ENCODE data around the gene AP4E1.

The AP4E1 gene

DNA sequence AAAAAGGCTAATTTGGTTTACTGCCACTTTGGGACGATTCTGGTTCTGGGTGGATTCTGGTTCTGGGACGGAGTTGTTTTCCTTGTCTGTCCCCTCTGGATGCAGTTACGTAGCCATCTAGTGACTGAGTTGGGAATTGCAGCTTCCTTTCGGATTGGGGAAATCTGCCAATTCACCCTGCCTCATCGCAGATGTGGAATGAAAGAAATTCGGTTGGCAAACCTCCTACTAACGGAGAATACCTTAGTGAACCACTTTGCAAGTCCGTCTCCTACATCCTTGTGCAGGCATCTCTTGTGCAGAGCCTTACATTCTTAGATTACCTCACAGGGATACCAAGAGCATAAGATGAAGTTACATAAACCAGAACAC is 31.5 kb upstream of the AP4E1 start:
- H3K79me2 ChIP-seq (ENCODE audit: low read length), result no peaks in the 10 kb centered on the region
- peak overlapping the region; percentile 24; the same call in 1 of the 2 replicates for H3K9ac ChIP-seq (ENCODE audit: low read length)
- TF ChIP-seq EZH2 (optimal IDR thresholded peaks at IDR 0.05; ENCODE audit: low read depth, low read length) (no peak), EZH2phosphoT487 (IDR thresholded peaks at IDR 0.05; ENCODE audit: low read length) (no peak), CTCF (IDR thresholded peaks at IDR 0.05; ENCODE audit: low read length) (peak; percentile 96)
- no peaks in the 10 kb centered on the region for H3K9me3 ChIP-seq (replicated peaks; ENCODE audit: insufficient read depth, low read length)
- H3K27me3 ChIP-seq (replicated peaks; ENCODE audit: insufficient read depth, low read length), result no peaks in the 10 kb centered on the region
- H3K4me3 ChIP-seq (ENCODE audit: low read length), result peak overlapping the region; percentile 65
- peaks cover 22% of the 10 kb centered on the region for H3F3A ChIP-seq (ENCODE audit: insufficient read depth, low read length)
- peaks cover 35% of the 10 kb centered on the region for H3K4me1 ChIP-seq (ENCODE audit: low read length)
- no peaks in the 10 kb centered on the region for H3K36me3 ChIP-seq (replicated peaks; ENCODE audit: insufficient read depth, low read length)
- DNase-seq, result peak; percentile 76
- H3K27ac ChIP-seq (ENCODE audit: low read length), result no peak overlapping the region
- peak overlapping the region; percentile 74 for H2AFZ ChIP-seq (ENCODE audit: low read length)
- H3K9me2 ChIP-seq (replicated peaks; ENCODE audit: insufficient read depth, low read length), result no peaks in the 10 kb centered on the region
- no peaks in the 10 kb centered on the region for H4K20me1 ChIP-seq (ENCODE audit: insufficient read depth, low read length)
- H3K4me2 ChIP-seq (ENCODE audit: low read depth, low read length), result peak overlapping the region; percentile 73

GRCh38 chr15:50879016-50879617 is 29.4 kb upstream of the AP4E1 start:
- DNase-seq, result peak; percentile 84
- Histone ChIP-seq H3F3A (ENCODE audit: insufficient read depth, low read length) (peaks cover 22% of the 10 kb centered on the region), H3K9me2 (replicated peaks; ENCODE audit: insufficient read depth, low read length) (no peaks in the 10 kb centered on the region), H3K9me3 (replicated peaks; ENCODE audit: insufficient read depth, low read length) (no peaks in the 10 kb centered on the region), H3K27me3 (replicated peaks; ENCODE audit: insufficient read depth, low read length) (no peaks in the 10 kb centered on the region), H3K4me1 (ENCODE audit: low read length) (peaks cover 42% of the 10 kb centered on the region), H2AFZ (ENCODE audit: low read length) (no peak overlapping the region), H3K27ac (ENCODE audit: low read length) (peak overlapping the region; percentile 23; the same call in 1 of the 2 replicates), H3K9ac (ENCODE audit: low read length) (no peak overlapping the region), H4K20me1 (ENCODE audit: insufficient read depth, low read length) (no peaks in the 10 kb centered on the region), H3K79me2 (ENCODE audit: low read length) (no peaks in the 10 kb centered on the region), H3K4me3 (ENCODE audit: low read length) (no peak overlapping the region), H3K4me2 (ENCODE audit: low read depth, low read length) (peak overlapping the region; percentile 15; the same call in 1 of the 2 replicates), H3K36me3 (replicated peaks; ENCODE audit: insufficient read depth, low read length) (no peaks in the 10 kb centered on the region)
- no peak for TF ChIP-seq EZH2phosphoT487 (IDR thresholded peaks at IDR 0.05; ENCODE audit: low read length)
- TF ChIP-seq CTCF (IDR thresholded peaks at IDR 0.05; ENCODE audit: low read length), result no peak
- no peak for TF ChIP-seq EZH2 (optimal IDR thresholded peaks at IDR 0.05; ENCODE audit: low read depth, low read length)

GRCh38 chr15:50880206-50880605 is 28.3 kb upstream of the AP4E1 start:
- Histone ChIP-seq H3K9ac (ENCODE audit: low read length) (no peak overlapping the region), H3F3A (ENCODE audit: insufficient read depth, low read length) (peaks cover 22% of the 10 kb centered on the region), H3K27me3 (replicated peaks; ENCODE audit: insufficient read depth, low read length) (no peaks in the 10 kb centered on the region), H3K9me3 (replicated peaks; ENCODE audit: insufficient read depth, low read length) (no peaks in the 10 kb centered on the region), H3K4me3 (ENCODE audit: low read length) (no peak overlapping the region), H3K36me3 (replicated peaks; ENCODE audit: insufficient read depth, low read length) (no peaks in the 10 kb centered on the region), H3K4me2 (ENCODE audit: low read depth, low read length) (peak overlapping the region; percentile 30; the same call in 1 of the 2 replicates), H4K20me1 (ENCODE audit: insufficient read depth, low read length) (no peaks in the 10 kb centered on the region), H3K27ac (ENCODE audit: low read length) (peak overlapping the region; percentile 15; the same call in 1 of the 2 replicates), H2AFZ (ENCODE audit: low read length) (no peak overlapping the region), H3K4me1 (ENCODE audit: low read length) (peaks cover 52% of the 10 kb centered on the region), H3K9me2 (replicated peaks; ENCODE audit: insufficient read depth, low read length) (no peaks in the 10 kb centered on the region), H3K79me2 (ENCODE audit: low read length) (no peaks in the 10 kb centered on the region)
- DNase-seq, result no peak
- no peak for TF ChIP-seq EZH2phosphoT487 (IDR thresholded peaks at IDR 0.05; ENCODE audit: low read length)
- TF ChIP-seq CTCF (IDR thresholded peaks at IDR 0.05; ENCODE audit: low read length), result no peak
- TF ChIP-seq EZH2 (optimal IDR thresholded peaks at IDR 0.05; ENCODE audit: low read depth, low read length), result no peak

Data from MM.1S (cell line).